IMR-90 (cell line): Measurements from ENCODE around the gene MAST3. TPM values are rescaled to one million over a fixed set of nuclear protein-coding genes. Genes with fewer than 3 reads are reported as not detected.

Source experiments
- ATAC-seq: fragments of 200-7000 bp; cut with Tn5 transposase; 2 replicates; pipeline ENCODE4 v1.9.1; 2020; ENCODE audit warnings: low read depth, mild to moderate bottlenecking, moderate library complexity
- BruUV-seq: library from RNA; stranded (reverse); fragments of 400-500 nt; replicated peaks from 2 replicates; lab custom pipeline; 2021; lab: Mats Ljungman, UMichigan
- CTCF ChIA-PET: fragments of 300-600 bp; formaldehyde crosslinking; extraction: SDS; loops from one replicate; lab custom pipeline; 2021; ENCODE audit warnings: antibody characterized with exemption; lab: Yijun Ruan, JAX
- POLR2A ChIA-PET: fragments of 300-600 bp; sonication (Branson Sonifier 250); formaldehyde crosslinking; loops from one replicate; lab custom pipeline; 2022; ENCODE audit warnings: antibody characterized with exemption; ENCODE audit not compliant: unreplicated experiment; lab: Charles Lee
- DNase-seq: peaks from one replicate; pipeline ENCODE4 v3.0.0; 2013
- H2AFZ ChIP-seq: replicated peaks from 2 replicates; pipeline ENCODE3; 2013; ENCODE audit warnings: low read length, mild to moderate bottlenecking; ENCODE audit not compliant: poor library complexity
- H2AK5ac ChIP-seq: 2 replicates; pipeline ENCODE4 v1.6.1; 2013; ENCODE audit warnings: low read depth, low read length, inconsistent platforms
- H2AK9ac ChIP-seq: replicated peaks from 2 replicates; pipeline ENCODE3; 2013; ENCODE audit warnings: mild to moderate bottlenecking, low read depth, low read length, moderate library complexity; ENCODE audit not compliant: poor library complexity
- H2BK120ac ChIP-seq: 2 replicates; pipeline ENCODE4 v1.6.1; 2013; ENCODE audit warnings: low read depth, low read length, inconsistent platforms
- H2BK15ac ChIP-seq: 3 replicates; pipeline ENCODE4 v1.6.1; 2013; ENCODE audit warnings: low read depth, low read length, inconsistent platforms
- H2BK20ac ChIP-seq: 2 replicates; pipeline ENCODE4 v1.6.1; 2013; ENCODE audit warnings: low read depth, mild to moderate bottlenecking, inconsistent platforms, low read length, moderate library complexity
- H2BK5ac ChIP-seq: 2 replicates; pipeline ENCODE4 v1.6.1; 2013; ENCODE audit warnings: mild to moderate bottlenecking, low read depth, low read length, inconsistent platforms; ENCODE audit not compliant: poor library complexity, severe bottlenecking
- H3K14ac ChIP-seq: replicated peaks from 2 replicates; pipeline ENCODE4 v1.6.1; 2013; ENCODE audit warnings: low read depth, low read length, inconsistent platforms
- H3K18ac ChIP-seq: 2 replicates; pipeline ENCODE4 v1.6.1; 2013; ENCODE audit warnings: low read depth, low read length, control low read depth
- H3K23ac ChIP-seq: 2 replicates; pipeline ENCODE4 v1.6.1; 2013; ENCODE audit warnings: low read depth, low read length, inconsistent platforms
- H3K27ac ChIP-seq: 2 replicates; pipeline ENCODE4 v1.5.1; 2013; ENCODE audit warnings: mild to moderate bottlenecking, control low read depth, low read length; ENCODE audit not compliant: insufficient read depth
- H3K27me3 ChIP-seq: 2 replicates; pipeline ENCODE4 v1.6.1; 2013; ENCODE audit warnings: low read length; ENCODE audit not compliant: control insufficient read depth, insufficient read depth
- H3K36me3 ChIP-seq: 2 replicates; pipeline ENCODE4 v1.6.1; 2013; ENCODE audit warnings: low read length, mixed read lengths; ENCODE audit not compliant: control insufficient read depth, insufficient read depth
- H3K4ac ChIP-seq: 2 replicates; pipeline ENCODE4 v1.6.1; 2013; ENCODE audit warnings: low read depth, low read length, inconsistent platforms
- H3K4me1 ChIP-seq: 2 replicates; pipeline ENCODE4 v1.6.1; 2013; ENCODE audit warnings: low read length, mixed read lengths; ENCODE audit not compliant: control insufficient read depth, insufficient read depth
- H3K4me2 ChIP-seq: 2 replicates; pipeline ENCODE4 v1.6.1; 2013; ENCODE audit warnings: low read depth, mild to moderate bottlenecking, control low read depth, low read length, moderate library complexity
- H3K4me3 ChIP-seq: 2 replicates; pipeline ENCODE4 v1.5.1; 2013; ENCODE audit warnings: low read depth, mild to moderate bottlenecking, control low read depth, low read length, moderate library complexity; ENCODE audit not compliant: insufficient read depth
- H3K56ac ChIP-seq: 2 replicates; pipeline ENCODE4 v1.6.1; 2013; ENCODE audit warnings: low read length, inconsistent platforms; ENCODE audit not compliant: insufficient read depth; ENCODE audit errors: extremely low read depth
- H3K79me1 ChIP-seq, 2 experiments: 2 replicates each; pipeline ENCODE4 v1.6.1; 2013; ENCODE audit warnings: low read length in 2 of 2, inconsistent platforms in 1 of 2, low read depth in 1 of 2
- H3K9ac ChIP-seq: 2 replicates; pipeline ENCODE4 v1.6.1; 2013; ENCODE audit warnings: low read depth, low read length, control low read depth
- H3K9me1 ChIP-seq: 2 replicates; pipeline ENCODE4 v1.6.1; 2013; ENCODE audit warnings: low read length, inconsistent platforms; ENCODE audit not compliant: insufficient read depth
- H3K9me3 ChIP-seq: 2 replicates; pipeline ENCODE4 v1.6.1; 2013; ENCODE audit warnings: low read length; ENCODE audit not compliant: control insufficient read depth, insufficient read depth
- H4K20me1 ChIP-seq: 2 replicates; pipeline ENCODE4 v1.6.1; 2013; ENCODE audit warnings: low read length, inconsistent platforms; ENCODE audit not compliant: insufficient read depth
- H4K5ac ChIP-seq: 2 replicates; pipeline ENCODE4 v1.6.1; 2013; ENCODE audit warnings: mild to moderate bottlenecking, low read depth, low read length, control low read depth
- H4K8ac ChIP-seq, 2 experiments: 2 replicates each; pipeline ENCODE4 v1.6.1; 2013; ENCODE audit warnings: low read depth in 2 of 2, low read length in 2 of 2, control low read depth in 1 of 2, inconsistent platforms in 1 of 2
- H4K91ac ChIP-seq: 2 replicates; pipeline ENCODE4 v1.6.1; 2013; ENCODE audit warnings: low read depth, low read length, inconsistent platforms; ENCODE audit not compliant: insufficient read depth
- BHLHE40 ChIP-seq: fragments of 150-350 bp; IDR thresholded peaks from 2 replicates; pipeline ENCODE4 v1.6.1; 2016; ENCODE audit warnings: mild to moderate bottlenecking, low read depth, low read length
- CEBPB ChIP-seq: IDR thresholded peaks from 2 replicates; pipeline ENCODE4 v1.6.1; 2012; ENCODE audit warnings: low read depth, low read length, improper control_type of control experiment
- CHD1 ChIP-seq: IDR thresholded peaks from 2 replicates; pipeline ENCODE4 v1.6.1; 2012; ENCODE audit warnings: low read depth, low read length, improper control_type of control experiment
- FOS ChIP-seq: fragments of 150-350 bp; IDR thresholded peaks from 2 replicates; pipeline ENCODE4 v1.6.1; 2016; ENCODE audit warnings: low read depth, low read length
- MAFK ChIP-seq: IDR thresholded peaks from 2 replicates; pipeline ENCODE4 v1.6.1; 2012; ENCODE audit warnings: low read depth, low read length, improper control_type of control experiment
- MAZ ChIP-seq: IDR thresholded peaks from 2 replicates; pipeline ENCODE4 v1.6.1; 2012; ENCODE audit warnings: low read depth, mild to moderate bottlenecking, low read length, improper control_type of control experiment, moderate library complexity, borderline replicate concordance
- MXI1 ChIP-seq: IDR thresholded peaks from 2 replicates; pipeline ENCODE4 v1.6.1; 2012; ENCODE audit warnings: low read depth, mild to moderate bottlenecking, low read length, moderate library complexity, borderline replicate concordance
- NFE2L2 ChIP-seq: fragments of 150-350 bp; IDR thresholded peaks from 2 replicates; pipeline ENCODE4 v1.6.1; 2016; ENCODE audit warnings: low read depth, mild to moderate bottlenecking, low read length
- POLR2A ChIP-seq: IDR thresholded peaks from 2 replicates; pipeline ENCODE4 v1.6.1; 2012; ENCODE audit warnings: mild to moderate bottlenecking, low read depth, low read length
- RCOR1 ChIP-seq: IDR thresholded peaks from 2 replicates; pipeline ENCODE4 v1.6.1; 2012; ENCODE audit warnings: mild to moderate bottlenecking, low read length, improper control_type of control experiment; ENCODE audit not compliant: insufficient replicate concordance
- RFX5 ChIP-seq: IDR thresholded peaks from 2 replicates; pipeline ENCODE4 v1.8.0; 2012; ENCODE audit warnings: low read depth, mild to moderate bottlenecking, low read length, moderate library complexity
- SMC3 ChIP-seq: fragments of 150-350 bp; IDR thresholded peaks from 2 replicates; pipeline ENCODE4 v1.6.1; 2016; ENCODE audit warnings: low read depth, mild to moderate bottlenecking, antibody characterized with exemption, low read length, moderate library complexity
- WGBS, 2 experiments: methylation state at CpG; one replicate each; pipeline versions ENCODE4 v1.1.5 to v1.1.7; 2013; ENCODE audit warnings: missing lambda C conversion rate in 2 of 2; ENCODE audit not compliant: insufficient read length in 1 of 2; ENCODE audit errors: extremely low coverage in 2 of 2; 5-methylcytosine and 5-hydroxymethylcytosine counted together
- dilution Hi-C: fragments of 300-500 bp; cut with HindIII; formaldehyde crosslinking; loops from one replicate; pipeline ENCODE4 v1.14.3; 2018; ENCODE audit warnings: low sequenced_read_pairs; ENCODE audit not compliant: unreplicated experiment
- in situ Hi-C: fragments of 300-500 bp; cut with MboI; formaldehyde crosslinking; loops from 3 replicates; pipeline ENCODE4 v1.14.3; 2019; ENCODE audit warnings: low sequenced_read_pairs, inconsistent platforms, mixed read lengths
- intact Hi-C: fragments of 100-400 bp; cut with micrococcal nuclease; formaldehyde crosslinking; loops from 2 replicates; pipeline ENCODE4 v1.10.0; 2022
- polyA plus RNA-seq, 3 experiments: library from polyadenylated mRNA; depleted of rRNA; stranded (reverse); fragments of >200 nt; gene quantifications; 2 replicates each; pipeline ENCODE4 v1.2.3, GENCODE V29; 2012; ENCODE audit warnings: low replicate concordance in 1 of 3
- total RNA-seq: library from RNA; depleted of rRNA; stranded (reverse); fragments of >200 nt; gene quantifications from 2 replicates; pipeline ENCODE4 v1.2.3, GENCODE V29; 2012
- TF ChIP-seq, protein P1 (sequence below): conservative IDR thresholded peaks from 2 replicates; pipeline ENCODE4 v1.5.1; 2012; ENCODE audit warnings: mild to moderate bottlenecking, low read depth, low read length, improper control_type of control experiment
- TF ChIP-seq, protein P2 (sequence below): fragments of 150-350 bp; IDR thresholded peaks from 2 replicates; pipeline ENCODE4 v1.6.1; 2016; ENCODE audit warnings: low read depth, mild to moderate bottlenecking, low read length, moderate library complexity, borderline replicate concordance

Gene MAST3
- total and polyA plus RNA-seq, 2 of the 4 experiments (the other 2 are of a cell fraction): 1.3 to 4.3 TPM

DNA sequence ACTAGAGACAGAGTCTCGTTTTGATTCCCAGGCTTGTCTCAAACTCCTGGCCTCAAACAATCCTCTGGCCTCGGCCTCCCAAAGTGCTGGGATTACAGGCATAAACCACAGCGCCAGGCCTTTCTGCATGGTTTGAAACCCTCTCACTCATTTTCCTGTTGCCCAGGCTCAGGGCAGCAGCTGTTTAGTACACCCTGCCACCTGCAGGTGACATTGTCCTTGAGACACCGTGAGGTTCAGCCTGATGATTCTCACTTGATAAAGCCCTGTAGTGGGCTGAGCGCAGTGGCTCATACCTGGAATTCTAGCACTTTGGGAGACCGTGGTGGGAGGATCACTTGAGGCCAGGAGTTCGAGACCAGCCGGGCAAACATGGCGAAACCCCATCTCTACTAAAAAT is 23.4 kb upstream of the MAST3 start:
- Histone ChIP-seq H3K4me3 (no peak overlapping the region), H4K20me1 (no peaks in the 10 kb centered on the region), H3K9me3 (no peaks in the 10 kb centered on the region), H3K4ac (no peak overlapping the region), H4K91ac (no peak overlapping the region), H3K4me2 (no peak overlapping the region), H2BK5ac (no peak overlapping the region), H4K5ac (no peak overlapping the region), H3K9ac (no peak overlapping the region), H2AK9ac (no peak overlapping the region), H3K36me3 (no peaks in the 10 kb centered on the region), H3K56ac (no peak overlapping the region), H3K9me1 (no peaks in the 10 kb centered on the region), H2AK5ac (no peak overlapping the region), H3K79me1 (no peaks in the 10 kb centered on the region), H2BK15ac (no peak overlapping the region), H3K27ac (no peak overlapping the region), H4K8ac (no peak overlapping the region), H2BK120ac (no peak overlapping the region), H3K27me3 (peaks cover 14% of the 10 kb centered on the region), H3K18ac (no peak overlapping the region), H3K14ac (no peak overlapping the region), H2BK20ac (no peak overlapping the region), H3K23ac (no peak overlapping the region), H3K4me1 (no peaks in the 10 kb centered on the region), H2AFZ (no peak overlapping the region)
- ChIA-PET CTCF (no interaction called here), POLR2A (no interaction called here)
- dilution Hi-C loops (no loop called here), in situ Hi-C loops (loop anchor here (25.0 kb wide), 1 partner anchor 137 kb away; the partner anchor contains the start of gene CCDC124), intact Hi-C loops (no loop called here)
- TF ChIP-seq POLR2A: no peak
- TF ChIP-seq CEBPB: no peak
- no peak for TF ChIP-seq RFX5
- TF ChIP-seq CHD1: no peak
- TF ChIP-seq NFE2L2: no peak
- TF ChIP-seq, protein P1, sequence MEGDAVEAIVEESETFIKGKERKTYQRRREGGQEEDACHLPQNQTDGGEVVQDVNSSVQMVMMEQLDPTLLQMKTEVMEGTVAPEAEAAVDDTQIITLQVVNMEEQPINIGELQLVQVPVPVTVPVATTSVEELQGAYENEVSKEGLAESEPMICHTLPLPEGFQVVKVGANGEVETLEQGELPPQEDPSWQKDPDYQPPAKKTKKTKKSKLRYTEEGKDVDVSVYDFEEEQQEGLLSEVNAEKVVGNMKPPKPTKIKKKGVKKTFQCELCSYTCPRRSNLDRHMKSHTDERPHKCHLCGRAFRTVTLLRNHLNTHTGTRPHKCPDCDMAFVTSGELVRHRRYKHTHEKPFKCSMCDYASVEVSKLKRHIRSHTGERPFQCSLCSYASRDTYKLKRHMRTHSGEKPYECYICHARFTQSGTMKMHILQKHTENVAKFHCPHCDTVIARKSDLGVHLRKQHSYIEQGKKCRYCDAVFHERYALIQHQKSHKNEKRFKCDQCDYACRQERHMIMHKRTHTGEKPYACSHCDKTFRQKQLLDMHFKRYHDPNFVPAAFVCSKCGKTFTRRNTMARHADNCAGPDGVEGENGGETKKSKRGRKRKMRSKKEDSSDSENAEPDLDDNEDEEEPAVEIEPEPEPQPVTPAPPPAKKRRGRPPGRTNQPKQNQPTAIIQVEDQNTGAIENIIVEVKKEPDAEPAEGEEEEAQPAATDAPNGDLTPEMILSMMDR: no peak
- no peak for TF ChIP-seq MAFK
- no peak for TF ChIP-seq SMC3
- TF ChIP-seq RCOR1: no peak
- TF ChIP-seq BHLHE40: no peak
- TF ChIP-seq MXI1: no peak
- no peak for TF ChIP-seq MAZ
- TF ChIP-seq, protein P2, sequence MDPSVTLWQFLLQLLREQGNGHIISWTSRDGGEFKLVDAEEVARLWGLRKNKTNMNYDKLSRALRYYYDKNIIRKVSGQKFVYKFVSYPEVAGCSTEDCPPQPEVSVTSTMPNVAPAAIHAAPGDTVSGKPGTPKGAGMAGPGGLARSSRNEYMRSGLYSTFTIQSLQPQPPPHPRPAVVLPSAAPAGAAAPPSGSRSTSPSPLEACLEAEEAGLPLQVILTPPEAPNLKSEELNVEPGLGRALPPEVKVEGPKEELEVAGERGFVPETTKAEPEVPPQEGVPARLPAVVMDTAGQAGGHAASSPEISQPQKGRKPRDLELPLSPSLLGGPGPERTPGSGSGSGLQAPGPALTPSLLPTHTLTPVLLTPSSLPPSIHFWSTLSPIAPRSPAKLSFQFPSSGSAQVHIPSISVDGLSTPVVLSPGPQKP: no peak
- no peak for TF ChIP-seq FOS
- no TSS peak for BruUV-seq
- 92% methylated on average over 2 of the region's 9 CpGs; no CpG with 5 or more reads in 1 of the 2 experiments for WGBS, 2 experiments
- DNase-seq (no peak), ATAC-seq (no peak)
